Measurements from ENCODE around the gene PANK4. TPM values are rescaled to one million over a fixed set of nuclear protein-coding genes. Genes with fewer than 3 reads are reported as not detected.

PANK4 gene
- total and polyA plus RNA-seq, 2 donors (not counting 3 experiments of a cell fraction or from before 2014, with no cell fraction given), result 22.1 to 34.0 TPM

GRCh38 chr1:2528611-2528965 lies 2.2 kb upstream of the PANK4 start:
- CTCF ChIA-PET, result no interaction called here
- dilution Hi-C loops (cut with MboI; ENCODE audit: extremely low pct_ligation_motif_present, low sequenced_read_pairs), result no loop called here
- Histone ChIP-seq H3K79me2 (ENCODE audit: control insufficient read depth, insufficient read depth, low read length) (peaks cover 24% of the 10 kb centered on the region), H3K9me1 (replicated peaks; ENCODE audit: control insufficient read depth, extremely low read depth, insufficient read depth, low read length) (no peaks in the 10 kb centered on the region), H3K4me3 (replicated peaks in 1 of 3; ENCODE audit: insufficient read depth in 1 of 3, low read depth in 1 of 3, low read length in 3 of 3) (no peak overlapping the region), H3K36me3 (ENCODE audit: control insufficient read depth in 2 of 2, extremely low read depth in 1 of 2, insufficient read depth in 2 of 2, low read length in 2 of 2) (no peaks in the 10 kb centered on the region), H3K4me1 (ENCODE audit: control insufficient read depth, extremely low read depth, insufficient read depth, low read length) (peaks cover 17% of the 10 kb centered on the region), H3K9ac (replicated peaks; ENCODE audit: extremely low read depth, insufficient read depth, low read length) (no peak overlapping the region), H2AFZ (ENCODE audit: low read depth, low read length) (no peak overlapping the region), H3K27me3 (ENCODE audit: control insufficient read depth in 2 of 2, insufficient read depth in 2 of 2, low read length in 2 of 2) (peaks cover 16 to 17% of the 10 kb centered on the region in 2 experiments), H3K9me3 (replicated peaks; ENCODE audit: control insufficient read depth, insufficient read depth, low read length) (no peaks in the 10 kb centered on the region), H4K20me1 (replicated peaks; ENCODE audit: control insufficient read depth, extremely low read depth, insufficient read depth, low read length) (no peaks in the 10 kb centered on the region), H3K27ac (ENCODE audit: insufficient read depth, low read depth, low read length) (no peak overlapping the region), H3K4me2 (ENCODE audit: insufficient read depth, low read length) (no peak overlapping the region)
- intact Hi-C loops (cut with micrococcal nuclease), result no loop called here
- no peak for FAIRE-seq
- POLR2A ChIA-PET, result no interaction called here
- BruUV-seq (replicated peaks), result no TSS peak
- TF ChIP-seq FOS (IDR thresholded peaks at IDR 0.05; ENCODE audit: borderline replicate concordance, insufficient read depth, low read length) (no peak), CTCF (IDR thresholded peaks at IDR 0.05; ENCODE audit: extremely low read depth in 1 of 2, insufficient read depth in 1 of 2, low read depth in 1 of 2, low read length in 2 of 2) (no peak), GATA2 (IDR thresholded peaks at IDR 0.05; ENCODE audit: insufficient read depth, insufficient read length, low read depth, low read length) (no peak), POLR2AphosphoS5 (IDR thresholded peaks at IDR 0.05; ENCODE audit: insufficient read depth, low read depth, low read length) (no peak), MAX (IDR thresholded peaks at IDR 0.05; ENCODE audit: insufficient read depth, insufficient read length) (no peak), EZH2 (IDR thresholded peaks at IDR 0.05; ENCODE audit: borderline replicate concordance, low read depth, low read length, severe bottlenecking) (no peak), POLR2A (IDR thresholded peaks at IDR 0.05; ENCODE audit: low read depth, low read length) (no peak), MYC (IDR thresholded peaks at IDR 0.05; ENCODE audit: low read depth, low read length) (no peak), JUN (IDR thresholded peaks at IDR 0.05; ENCODE audit: borderline replicate concordance, insufficient read depth, insufficient read length, low read depth) (no peak)
- no peak for DNase-seq (ENCODE audit: low read depth, low spot score)

Measured in endothelial cell of umbilical vein (primary cell).